Superior temporal gyrus (tissue), 1 donor: Measurements from ENCODE around the gene CXCR5.
A peak's percentile ranks its signal among the peaks of the same experiment; 100 is the strongest.
"Not testable (repeated sequence)": the region's sequence is repeated elsewhere in the genome, so short reads cannot be mapped to it uniquely, and the experiment has no call there.

ENCODE experiments used
- DNase-seq: peaks from one replicate; pipeline ENCODE4 v3.0.0-alpha.2; 2016; ENCODE audit errors: extremely low spot score

The CXCR5 gene

DNA sequence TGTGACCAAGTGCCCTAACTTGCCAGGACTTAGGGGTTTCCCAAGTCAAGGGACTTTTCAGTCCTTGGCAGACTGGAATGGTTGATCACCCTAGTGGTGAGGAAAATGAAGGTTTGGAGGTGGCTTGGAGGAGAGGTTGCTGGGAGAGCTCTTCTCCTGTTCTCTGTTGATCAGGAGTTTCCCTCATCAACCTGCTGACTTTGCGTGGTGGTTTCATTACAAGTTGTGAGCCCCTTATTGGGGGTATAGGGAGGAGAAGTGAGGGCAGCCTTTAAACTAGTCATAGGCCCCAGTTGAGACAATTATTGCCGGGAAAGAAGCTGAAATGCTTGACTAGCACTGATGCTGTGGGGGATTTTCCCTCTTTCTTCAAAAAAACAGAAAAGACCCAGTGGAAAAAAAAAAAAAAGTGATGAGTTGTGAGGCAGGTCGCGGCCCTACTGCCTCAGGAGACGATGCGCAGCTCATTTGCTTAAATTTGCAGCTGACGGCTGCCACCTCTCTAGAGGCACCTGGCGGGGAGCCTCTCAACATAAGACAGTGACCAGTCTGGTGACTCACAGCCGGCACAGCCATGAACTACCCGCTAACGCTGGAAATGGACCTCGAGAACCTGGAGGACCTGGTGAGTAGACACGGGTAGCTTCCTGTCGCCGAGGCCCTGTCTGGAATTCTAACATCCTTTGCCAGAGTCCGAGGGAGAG, at the start of gene CXCR5:
Gene CXCR5 (plus strand): TSS at position 525 of the 704 bp plus-strand sequence. CDS start 50 bp downstream, at position 575.
- DNase-seq, result no peak

DNA sequence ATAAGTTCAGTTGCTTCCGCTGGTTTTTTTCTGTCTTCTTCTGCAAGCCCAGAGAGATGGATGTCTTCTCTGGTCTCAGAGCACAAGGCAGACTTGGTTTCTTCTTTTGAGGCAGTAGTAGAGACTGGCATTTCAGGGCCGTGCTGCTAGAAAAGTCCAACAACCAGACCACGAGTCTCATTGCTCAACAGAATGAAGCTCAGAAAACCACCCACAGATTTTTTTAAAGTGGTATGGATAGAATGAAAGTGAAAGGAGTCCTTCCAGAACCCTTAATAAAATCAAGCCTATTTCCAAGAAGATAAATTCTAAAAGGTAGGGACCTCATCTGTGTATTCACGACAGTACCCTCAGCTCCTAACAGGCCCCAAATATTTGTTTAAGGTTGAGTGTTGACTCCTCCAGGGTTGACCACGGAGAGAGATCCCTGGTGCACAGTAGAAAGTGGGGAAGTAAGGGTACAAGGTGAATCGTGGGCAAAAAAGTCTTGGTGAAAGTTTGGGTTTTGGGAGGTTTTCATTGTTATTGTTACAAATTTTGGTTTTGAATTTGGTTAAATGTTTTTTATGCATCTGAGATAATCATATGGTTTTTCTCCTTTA, 49.2 kb upstream of the CXCR5 start:
- DNase-seq, result no peak

GRCh38 chr11:118837868-118838267, 45.8 kb upstream of the CXCR5 start:
- no peak for DNase-seq

DNA sequence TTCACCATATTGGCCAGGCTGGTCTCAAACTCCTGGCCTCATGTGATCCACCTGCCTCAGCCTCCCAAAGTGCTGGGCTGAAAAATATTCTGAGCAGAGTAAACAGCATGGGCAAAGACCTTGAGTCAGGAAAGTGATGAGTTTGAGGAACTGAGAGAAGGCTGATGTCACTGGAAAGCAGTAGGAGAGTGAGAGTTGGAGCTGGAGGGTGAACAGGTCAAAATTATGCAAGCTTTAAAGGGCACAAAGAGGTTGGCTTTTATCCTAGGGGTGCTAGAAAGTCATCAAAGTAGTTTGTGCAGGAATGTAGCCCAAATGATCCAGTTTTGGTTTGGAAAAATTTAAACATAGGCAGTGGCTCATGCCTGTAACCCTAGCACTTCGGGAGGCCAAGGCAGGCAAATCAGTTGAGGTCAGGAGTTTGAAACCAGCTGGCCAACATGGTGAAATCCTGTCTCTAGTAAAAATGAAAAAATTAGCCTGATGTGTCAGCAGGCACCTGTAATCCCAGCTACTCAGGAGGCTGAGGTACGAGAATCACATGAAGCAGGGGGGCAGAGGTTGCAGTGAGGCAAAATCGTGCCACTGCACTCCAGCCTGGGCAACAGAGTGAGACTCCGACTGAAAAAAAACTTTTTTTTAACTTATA, 44.7 kb upstream of the CXCR5 start:
- no peak for DNase-seq

- no peak for DNase-seq
Observed at GRCh38 chr11:118841469-118842242, 42.0 kb upstream of the CXCR5 start.

DNA sequence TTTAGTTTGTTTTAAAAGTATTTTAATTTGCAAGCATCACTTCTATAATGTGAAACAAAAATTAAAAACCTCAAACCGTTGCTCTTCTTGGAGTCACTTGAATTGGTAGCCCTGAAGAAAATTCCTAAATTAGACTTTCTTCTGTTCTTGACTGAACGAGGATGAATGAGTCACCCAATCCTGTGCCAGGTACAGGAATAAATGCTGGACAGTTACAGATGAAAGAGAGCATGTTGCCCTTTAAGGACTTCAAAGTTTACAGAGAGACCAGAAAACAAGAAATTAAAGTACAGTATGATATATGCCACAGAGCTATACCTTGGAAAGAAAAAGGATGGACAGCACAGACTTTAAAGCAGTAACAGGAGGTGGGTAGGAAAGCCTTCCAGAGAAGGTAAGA, 41.3 kb upstream of the CXCR5 start:
- DNase-seq, result peak; percentile 23

DNA sequence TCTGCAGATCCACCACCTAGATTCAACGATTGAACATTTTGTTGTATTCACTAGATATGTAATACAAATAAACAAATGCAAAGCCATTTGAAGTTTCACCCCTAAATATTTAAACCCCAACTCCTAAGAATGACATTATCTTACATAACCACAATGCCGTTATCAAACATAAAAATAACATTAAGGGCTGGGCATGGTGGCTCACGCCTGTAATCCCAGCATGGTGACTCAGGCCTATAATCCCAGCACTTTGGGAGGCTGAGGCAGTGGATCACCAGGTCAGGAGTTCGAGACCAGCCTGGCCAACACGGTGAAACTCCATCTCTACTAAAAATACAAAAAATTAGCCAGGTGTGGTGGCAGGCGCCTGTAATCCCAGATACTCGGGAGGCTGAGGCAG, 40.8 kb upstream of the CXCR5 start:
- DNase-seq, result not testable (repeated sequence)

DNA sequence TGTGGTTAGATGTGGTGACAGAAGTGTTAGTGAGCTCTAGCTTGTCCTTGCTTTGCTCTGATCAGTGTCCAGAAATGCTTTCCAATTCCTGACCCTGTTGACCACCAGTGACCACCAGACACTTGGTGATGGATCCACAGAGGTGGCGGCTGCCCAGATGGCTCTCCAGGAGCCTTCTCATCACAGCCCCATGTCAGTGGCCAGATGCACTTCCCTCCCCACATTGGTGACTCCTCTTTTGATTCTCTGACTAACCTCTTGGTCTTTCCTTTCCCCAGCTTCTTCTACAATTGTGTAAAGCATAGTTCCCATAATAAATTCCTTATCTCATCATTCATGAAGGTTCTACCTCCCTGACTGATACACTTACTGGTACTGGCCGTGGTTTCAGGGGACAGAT, 40.1 kb upstream of the CXCR5 start:
- DNase-seq, result no peak

DNA sequence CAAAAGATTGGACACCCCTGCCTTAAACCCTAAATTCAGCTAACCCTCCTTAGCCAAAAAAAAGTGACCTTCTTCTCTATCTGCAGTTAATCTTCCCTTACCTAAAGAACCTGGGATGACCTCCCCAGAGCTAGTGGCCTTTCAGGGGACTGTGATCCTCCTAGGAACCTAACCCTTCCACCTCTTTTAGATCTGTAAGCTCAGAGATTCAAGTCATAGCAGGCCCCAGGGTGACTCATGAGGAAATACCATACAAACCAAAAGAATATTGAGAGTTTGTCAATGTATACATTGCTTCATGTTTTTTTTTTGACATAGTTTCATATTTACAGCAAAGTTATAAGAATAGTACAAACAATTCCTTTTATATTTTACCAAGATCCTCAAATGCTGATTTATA, 38.3 kb upstream of the CXCR5 start:
- DNase-seq, result no peak

- DNase-seq, result no peak
Observed at GRCh38 chr11:118846181-118846935, 37.3 kb upstream of the CXCR5 start.

- DNase-seq, result no peak
Observed at GRCh38 chr11:118849825-118850224, 33.9 kb upstream of the CXCR5 start.

DNA sequence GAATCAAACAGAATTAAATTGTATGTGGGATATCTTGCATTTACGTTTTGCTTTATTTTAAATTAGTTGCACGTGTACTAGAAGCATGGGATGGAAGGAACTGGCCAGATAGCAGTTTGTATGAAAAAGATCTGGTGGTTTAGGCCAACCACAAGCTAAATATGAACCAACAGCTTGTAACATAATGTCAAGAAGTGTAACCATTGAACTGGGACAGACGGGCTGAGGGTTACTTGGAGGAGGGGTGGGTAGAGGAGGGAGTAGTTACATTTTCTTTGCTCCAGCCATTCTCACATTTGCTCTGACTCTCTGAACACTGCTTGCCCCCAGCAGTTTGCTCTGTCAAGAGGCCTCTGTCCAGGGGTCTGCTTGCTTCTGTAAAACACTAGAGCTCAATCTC, 31.7 kb upstream of the CXCR5 start:
- DNase-seq, result no peak

DNA sequence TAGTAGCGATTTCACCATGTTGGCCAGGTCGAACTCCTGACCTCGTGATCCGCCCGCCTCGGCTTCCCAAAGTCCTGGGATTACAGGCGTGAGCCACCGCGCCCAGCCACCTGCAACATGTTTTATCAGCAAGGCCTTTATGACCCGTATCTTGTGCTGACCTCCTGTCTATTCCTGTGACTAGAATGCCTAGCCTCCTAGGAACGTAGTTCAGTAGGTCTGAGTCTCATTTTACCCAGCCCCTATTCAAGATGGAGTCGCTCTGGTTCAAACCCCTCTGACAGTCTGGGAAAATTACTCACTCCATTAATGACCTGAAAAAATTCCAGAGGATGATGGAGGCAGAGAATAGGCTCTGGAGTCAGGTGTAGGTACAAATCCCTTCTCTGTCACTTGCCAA, 30.0 kb upstream of the CXCR5 start:
- DNase-seq, result no peak

DNA sequence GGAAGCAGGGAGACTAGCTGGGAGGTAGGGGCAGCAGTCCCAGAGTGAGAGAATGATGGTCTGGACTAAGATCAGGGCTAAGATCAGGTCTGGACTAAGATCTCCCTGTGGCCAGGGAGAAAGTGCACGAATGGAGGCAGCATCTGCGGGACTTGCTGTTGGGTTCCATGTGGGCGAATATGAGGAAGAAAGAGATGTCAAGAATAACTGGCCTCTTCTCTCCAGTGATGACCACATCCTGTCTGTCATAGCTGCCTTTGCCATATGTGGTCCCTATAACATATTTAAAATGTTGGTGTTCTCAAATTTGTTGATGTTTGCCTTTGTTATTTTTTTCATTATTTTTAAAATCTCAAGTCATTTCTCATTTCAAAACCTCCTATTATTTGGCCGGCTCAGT, 27.4 kb upstream of the CXCR5 start:
- no peak for DNase-seq

DNA sequence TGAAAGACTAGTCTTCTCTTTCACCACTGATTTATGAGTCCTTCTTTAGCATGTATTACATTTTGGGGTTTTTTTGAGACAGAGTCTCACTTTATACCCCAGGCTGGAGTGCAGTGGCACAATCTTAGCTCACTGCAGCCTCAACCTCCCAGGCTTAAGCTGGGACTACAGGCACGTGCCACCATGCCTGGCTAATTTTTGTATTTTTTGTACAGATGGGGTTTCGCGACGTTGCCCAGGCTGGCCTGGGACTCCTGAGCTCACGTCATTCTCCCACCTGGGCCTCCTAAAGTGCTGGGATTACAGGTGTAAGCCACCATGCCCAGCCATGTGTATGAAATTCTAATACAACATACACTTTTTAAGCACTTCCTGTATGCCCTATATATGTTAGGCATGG, 26.3 kb upstream of the CXCR5 start:
- DNase-seq, result no peak

- no peak for DNase-seq
Observed at GRCh38 chr11:118859973-118860372, 23.7 kb upstream of the CXCR5 start.

DNA sequence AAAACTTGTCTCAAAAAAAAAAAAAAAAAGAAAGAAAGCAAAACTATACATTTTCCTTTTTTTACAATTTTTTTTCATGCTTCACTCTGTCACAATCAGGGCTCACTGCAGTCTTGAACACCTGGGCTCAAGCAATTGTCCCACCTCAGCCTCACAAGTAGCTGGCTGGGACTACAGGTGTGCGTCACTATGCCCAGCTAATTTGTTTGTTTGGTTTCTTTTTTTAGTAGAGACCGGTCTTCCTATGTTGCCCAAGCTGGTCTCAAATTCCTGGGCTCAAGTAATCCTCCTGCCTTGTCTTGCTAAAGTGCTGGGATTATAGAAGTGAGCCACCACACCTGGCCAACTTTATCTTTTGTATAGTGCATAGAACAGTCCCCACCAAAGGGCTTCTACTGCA, 15.0 kb upstream of the CXCR5 start:
- no peak for DNase-seq

DNA sequence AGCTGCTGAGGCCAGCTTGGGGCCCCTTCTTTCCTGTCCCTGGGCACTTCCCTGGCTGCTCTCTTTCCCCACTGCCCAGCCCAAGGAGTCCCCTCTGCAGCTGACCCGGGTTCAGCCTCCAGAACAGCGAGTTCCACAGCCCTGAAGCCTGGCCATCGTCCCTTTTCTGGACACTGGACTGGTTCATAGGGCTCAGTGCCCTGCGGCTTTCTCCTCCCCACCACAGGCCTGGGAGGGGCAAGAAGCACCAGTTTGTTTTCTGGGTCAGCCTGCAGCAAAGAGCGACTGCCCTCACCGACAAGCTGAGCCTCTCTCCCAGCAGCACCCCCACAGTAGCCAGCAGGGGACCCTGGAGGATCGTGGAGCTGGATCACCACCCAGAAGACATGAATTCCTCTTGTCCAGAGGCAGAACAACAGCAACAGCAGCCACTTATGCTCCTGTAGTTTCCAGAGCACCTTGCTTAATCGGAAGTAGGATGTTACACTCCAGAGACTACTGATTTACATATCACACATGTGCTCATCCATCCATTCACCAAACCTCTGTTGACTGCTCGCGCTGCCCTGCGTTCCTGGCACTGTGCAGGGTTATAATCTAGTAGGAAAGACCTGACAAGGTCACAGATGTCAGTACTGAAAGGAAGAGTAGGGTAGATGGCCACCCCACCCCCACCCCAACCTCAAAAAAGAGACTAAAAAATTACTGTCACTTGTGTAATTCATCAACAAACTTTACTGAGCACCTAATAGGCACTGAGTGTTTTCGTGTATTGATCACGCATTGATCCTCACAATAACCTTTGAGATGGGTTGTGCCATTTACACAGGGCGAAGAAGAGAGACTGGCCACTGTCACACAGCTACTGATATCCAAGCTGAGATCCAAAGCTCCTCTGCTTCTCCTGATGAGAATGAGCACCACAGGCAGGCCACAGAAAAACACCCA, 13.0 kb upstream of the CXCR5 start:
- peak; percentile 57 for DNase-seq

DNA sequence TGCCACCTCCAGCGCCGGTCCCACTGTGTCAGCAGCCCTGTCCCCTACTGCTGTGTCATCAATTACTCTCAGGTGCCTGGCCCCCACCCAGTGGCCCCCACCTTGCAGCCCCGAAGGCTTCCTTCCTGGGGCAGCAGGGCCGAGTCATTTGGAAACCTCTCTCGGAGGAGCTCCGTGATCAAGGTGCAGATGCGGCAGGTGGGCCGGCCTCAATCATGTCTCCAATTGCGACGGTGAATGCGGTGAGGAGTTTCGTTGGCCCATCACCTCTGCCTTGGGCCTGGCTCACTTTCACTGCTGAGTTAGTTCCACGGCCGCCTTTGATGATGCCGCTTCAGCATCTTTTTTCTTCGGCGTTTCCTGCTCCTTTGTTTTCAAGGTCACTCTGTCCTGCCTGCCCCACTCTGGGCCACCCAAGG, 11.3 kb upstream of the CXCR5 start:
- no peak for DNase-seq

GRCh38 chr11:118873804-118874203, 9.9 kb upstream of the CXCR5 start:
- DNase-seq, result no peak

DNA sequence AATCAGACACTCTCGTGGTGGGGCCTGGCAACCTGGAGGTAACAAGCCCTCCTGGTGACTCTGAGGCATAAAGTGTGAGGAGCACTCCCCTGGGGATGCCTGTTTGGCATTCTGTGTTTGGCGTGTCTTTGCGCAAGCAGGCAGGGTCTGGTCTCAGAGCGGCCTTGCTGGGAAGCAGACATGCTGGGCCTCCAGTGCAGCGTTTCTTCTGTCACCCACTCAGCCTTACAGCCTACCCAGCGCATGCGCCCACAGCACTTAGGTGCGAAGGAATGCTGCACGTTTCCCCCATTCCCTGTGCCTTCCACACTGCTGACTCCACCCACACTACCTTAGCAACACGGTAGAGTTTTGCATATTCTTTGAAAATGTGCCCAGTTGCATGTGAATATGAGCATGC, 7.4 kb upstream of the CXCR5 start:
- DNase-seq, result no peak
